ENCODE results near the gene CDK5RAP1. TPM values are rescaled to one million over a fixed set of nuclear protein-coding genes. Genes with fewer than 3 reads are reported as not detected.

Gene CDK5RAP1
- polyA plus RNA-seq, 3 donors from 2014 or later = 20.4 to 32.3 (median 20.9) TPM

GRCh38 chr20:33325350-33325749 lies 76.0 kb downstream of the CDK5RAP1 start:
- Mint-ChIP-seq H3K27me3 (ENCODE audit: low read depth in 3 of 3) (peaks cover 0 to 4% (median 1%) of the 10 kb centered on the region in 3 donors), H3K4me1 (no peaks in the 10 kb centered on the region), H3K4me3 (no peak overlapping the region), H3K27ac (no peak overlapping the region), H3K36me3 (no peaks in the 10 kb centered on the region), H3K9me3 (no peaks in the 10 kb centered on the region)
- DNase-seq = no peak

DNA sequence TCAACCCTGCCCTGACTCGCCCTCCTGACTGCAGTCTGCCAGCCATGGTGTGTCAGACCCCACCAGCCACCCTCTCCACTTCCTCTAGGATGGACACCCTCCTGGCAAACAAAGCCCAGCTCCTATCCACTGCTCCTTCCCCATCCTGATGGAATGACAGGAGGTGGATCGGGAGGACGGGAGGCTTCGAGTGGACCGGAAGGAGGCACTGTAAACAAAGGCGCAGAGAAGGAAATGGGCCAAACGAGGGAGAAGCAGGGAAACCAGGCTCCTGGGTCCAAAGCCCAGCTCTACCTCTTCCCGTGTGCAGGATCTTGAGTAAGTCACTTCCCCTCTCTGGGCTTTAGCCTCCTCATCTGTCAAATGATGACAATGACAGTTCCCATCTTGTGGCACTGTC lies 78.1 kb downstream of the CDK5RAP1 start:
- H3K9me3 Mint-ChIP-seq = no peaks in the 10 kb centered on the region
- peaks cover 0 to 8% (median 1%) of the 10 kb centered on the region in 3 donors for H3K27me3 Mint-ChIP-seq (ENCODE audit: low read depth in 3 of 3)
- H3K27ac Mint-ChIP-seq = no peak overlapping the region
- no peak for DNase-seq
- no peaks in the 10 kb centered on the region for H3K4me1 Mint-ChIP-seq
- no peak overlapping the region for H3K4me3 Mint-ChIP-seq
- H3K36me3 Mint-ChIP-seq = no peaks in the 10 kb centered on the region

DNA sequence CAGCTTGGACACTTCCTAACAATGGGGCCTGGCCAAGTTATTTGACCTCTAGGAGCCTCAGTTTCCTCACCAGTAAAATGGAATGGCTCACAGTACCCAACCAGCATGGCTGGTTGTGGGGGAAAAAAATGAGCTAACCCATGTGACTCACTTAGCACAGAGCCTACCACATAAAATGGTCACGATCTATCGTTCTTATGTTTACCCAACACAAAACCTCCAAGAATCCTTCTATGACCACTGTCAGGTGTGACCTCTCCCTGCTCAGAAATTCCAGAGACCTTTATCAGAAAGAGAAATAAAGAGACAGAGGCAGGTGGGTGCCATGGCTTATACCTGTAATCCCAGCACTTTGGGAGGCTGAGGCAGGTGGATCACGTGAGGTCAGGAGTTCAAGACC lies 78.9 kb downstream of the CDK5RAP1 start:
- no peaks in the 10 kb centered on the region for H3K9me3 Mint-ChIP-seq
- no peaks in the 10 kb centered on the region for H3K36me3 Mint-ChIP-seq
- H3K4me1 Mint-ChIP-seq = no peaks in the 10 kb centered on the region
- H3K27me3 Mint-ChIP-seq (ENCODE audit: low read depth in 3 of 3) = peaks cover 0 to 8% (median 1%) of the 10 kb centered on the region in 3 donors
- no peak overlapping the region for H3K27ac Mint-ChIP-seq
- DNase-seq = no peak
- no peak overlapping the region for H3K4me3 Mint-ChIP-seq

DNA sequence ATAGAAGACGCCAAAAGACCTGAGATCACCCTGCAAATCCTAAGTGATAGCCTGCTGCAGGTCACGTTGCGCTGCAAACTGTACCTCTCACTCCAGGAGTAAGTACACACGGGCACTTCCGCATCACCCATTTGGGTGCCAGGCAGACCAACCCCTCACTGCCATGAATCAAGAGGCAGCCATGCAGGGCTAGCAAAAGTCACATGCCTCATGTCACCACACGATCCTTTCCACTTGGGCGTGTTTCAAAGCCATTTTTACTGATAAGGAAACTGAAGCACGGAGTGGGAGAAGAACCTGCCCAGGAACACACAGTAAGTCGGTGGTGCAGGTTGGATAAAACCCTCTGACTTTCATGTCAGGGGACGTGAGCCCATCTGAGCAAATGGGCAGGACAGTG lies 81.3 kb downstream of the CDK5RAP1 start:
- Mint-ChIP-seq H3K36me3 (no peaks in the 10 kb centered on the region), H3K4me3 (no peak overlapping the region), H3K27ac (no peak overlapping the region), H3K9me3 (no peaks in the 10 kb centered on the region), H3K27me3 (ENCODE audit: low read depth in 3 of 3) (peaks cover 0 to 8% (median 6%) of the 10 kb centered on the region in 3 donors), H3K4me1 (no peaks in the 10 kb centered on the region)
- no peak for DNase-seq

DNA sequence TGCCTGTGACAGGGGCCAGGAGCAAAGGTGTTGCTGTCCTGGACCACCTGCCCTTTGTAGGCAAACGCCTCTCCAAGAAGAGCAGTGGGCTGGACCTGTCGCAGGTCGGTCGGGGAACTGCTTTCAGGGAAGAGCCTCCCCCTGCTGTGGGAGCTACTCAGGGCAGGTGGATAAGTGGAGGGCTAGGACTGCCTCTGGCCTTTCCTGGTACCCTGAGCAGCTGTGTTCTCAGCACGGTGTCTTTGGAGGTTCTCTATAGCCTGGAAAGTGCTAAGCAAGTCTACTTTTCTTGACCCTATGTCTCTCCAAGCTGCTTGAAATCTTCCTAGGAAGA lies 83.3 kb downstream of the CDK5RAP1 start:
- Mint-ChIP-seq H3K4me1 (no peaks in the 10 kb centered on the region), H3K4me3 (no peak overlapping the region), H3K36me3 (no peaks in the 10 kb centered on the region), H3K9me3 (no peaks in the 10 kb centered on the region), H3K27ac (peak overlapping the region in 1 of 6 donors; percentile 69), H3K27me3 (ENCODE audit: low read depth in 3 of 3) (peaks cover 0 to 8% (median 5%) of the 10 kb centered on the region in 3 donors)
- DNase-seq = no peak

- H3K4me1 Mint-ChIP-seq = no peaks in the 10 kb centered on the region
- H3K27ac Mint-ChIP-seq = peak overlapping the region in 1 of 6 donors; percentile 69
- DNase-seq = no peak
- H3K27me3 Mint-ChIP-seq (ENCODE audit: low read depth in 3 of 3) = peaks cover 0 to 8% (median 5%) of the 10 kb centered on the region in 3 donors
- no peaks in the 10 kb centered on the region for H3K36me3 Mint-ChIP-seq
- H3K4me3 Mint-ChIP-seq = no peak overlapping the region
- H3K9me3 Mint-ChIP-seq = no peaks in the 10 kb centered on the region
Observed at GRCh38 chr20:33317424-33318095, 83.8 kb downstream of the CDK5RAP1 start.

- Mint-ChIP-seq H3K27ac (peak overlapping the region in 1 of 6 donors; percentile 69), H3K4me3 (no peak overlapping the region)
- no peak for DNase-seq
Observed at GRCh38 chr20:33316958-33317357, 84.4 kb downstream of the CDK5RAP1 start.

DNA sequence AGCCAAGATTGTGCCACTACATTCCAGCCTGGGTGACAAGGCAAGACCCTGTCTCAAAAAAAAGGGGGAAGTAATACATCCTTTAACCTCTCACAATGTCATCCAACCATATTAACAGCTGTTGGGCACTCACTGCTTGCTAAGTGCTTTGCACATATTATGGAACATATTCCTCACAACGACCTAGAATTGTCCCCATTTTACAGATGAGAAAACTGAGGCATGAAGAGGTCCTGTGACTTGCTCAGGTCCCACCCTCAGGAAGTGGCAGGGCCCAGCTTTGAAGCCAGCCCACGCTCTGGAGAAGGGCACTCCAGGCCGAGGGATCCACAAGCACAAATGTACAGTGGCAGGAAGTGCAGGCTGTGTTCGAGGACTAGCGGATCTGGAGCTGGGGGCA lies 85.0 kb downstream of the CDK5RAP1 start:
- no peaks in the 10 kb centered on the region for H3K36me3 Mint-ChIP-seq
- no peak overlapping the region for H3K4me3 Mint-ChIP-seq
- DNase-seq = no peak

More at GRCh38 chr20:33316958-33317357, 84.4 kb downstream of the CDK5RAP1 start:
- H3K4me1 Mint-ChIP-seq = no peaks in the 10 kb centered on the region
- H3K9me3 Mint-ChIP-seq = no peaks in the 10 kb centered on the region
- H3K27me3 Mint-ChIP-seq (ENCODE audit: low read depth in 3 of 3) = peaks cover 0 to 8% (median 5%) of the 10 kb centered on the region in 3 donors
- H3K36me3 Mint-ChIP-seq = no peaks in the 10 kb centered on the region

GRCh38 chr20:33313686-33314314 lies 87.5 kb downstream of the CDK5RAP1 start:
- H3K27me3 Mint-ChIP-seq (ENCODE audit: low read depth in 3 of 3) = peaks cover 2 to 6% (median 3%) of the 10 kb centered on the region in 3 donors
- H3K4me1 Mint-ChIP-seq = no peaks in the 10 kb centered on the region
- H3K4me3 Mint-ChIP-seq = no peak overlapping the region
- no peak for DNase-seq
- no peak overlapping the region for H3K27ac Mint-ChIP-seq
- H3K9me3 Mint-ChIP-seq = no peaks in the 10 kb centered on the region
- H3K36me3 Mint-ChIP-seq = no peaks in the 10 kb centered on the region

More for the DNA sequence above, 85.0 kb downstream of the CDK5RAP1 start:
- Mint-ChIP-seq H3K27ac (no peak overlapping the region), H3K27me3 (ENCODE audit: low read depth in 3 of 3) (peaks cover 2 to 8% (median 6%) of the 10 kb centered on the region in 3 donors), H3K4me1 (no peaks in the 10 kb centered on the region), H3K9me3 (no peaks in the 10 kb centered on the region)

- DNase-seq = no peak
- Mint-ChIP-seq H3K4me3 (no peak overlapping the region), H3K36me3 (no peaks in the 10 kb centered on the region), H3K27ac (no peak overlapping the region), H3K4me1 (no peaks in the 10 kb centered on the region), H3K27me3 (ENCODE audit: low read depth in 3 of 3) (peaks cover 2 to 6% (median 3%) of the 10 kb centered on the region in 3 donors), H3K9me3 (no peaks in the 10 kb centered on the region)
Observed at GRCh38 chr20:33312583-33312982, 88.7 kb downstream of the CDK5RAP1 start.

DNA sequence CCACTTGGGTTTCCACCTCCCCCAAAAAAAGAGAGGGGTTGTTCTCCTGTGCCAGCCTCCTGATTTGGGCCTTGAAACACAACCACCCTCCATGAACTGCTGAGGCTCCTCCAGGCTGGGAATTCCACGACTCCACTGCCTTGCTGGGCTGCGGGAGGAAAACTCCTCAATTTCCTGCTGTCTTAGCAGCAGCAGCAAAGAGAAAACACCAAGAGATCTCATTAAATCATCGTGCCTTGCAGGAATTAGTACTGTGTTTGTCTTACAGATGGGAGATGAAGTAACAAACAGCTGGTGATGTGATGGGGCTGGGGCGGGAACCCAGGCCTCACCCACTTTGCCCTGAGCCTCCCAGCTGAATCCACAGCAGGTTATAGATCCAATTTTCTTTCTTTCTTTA lies 89.3 kb downstream of the CDK5RAP1 start:
- no peak for DNase-seq
- peaks cover 0 to 5% (median 2%) of the 10 kb centered on the region in 3 donors for H3K27me3 Mint-ChIP-seq (ENCODE audit: low read depth in 3 of 3)
- peak overlapping the region in 1 of 6 donors; percentile 45 for H3K27ac Mint-ChIP-seq
- H3K9me3 Mint-ChIP-seq = no peaks in the 10 kb centered on the region
- no peaks in the 10 kb centered on the region for H3K4me1 Mint-ChIP-seq
- H3K36me3 Mint-ChIP-seq = no peaks in the 10 kb centered on the region
- H3K4me3 Mint-ChIP-seq = no peak overlapping the region

DNA sequence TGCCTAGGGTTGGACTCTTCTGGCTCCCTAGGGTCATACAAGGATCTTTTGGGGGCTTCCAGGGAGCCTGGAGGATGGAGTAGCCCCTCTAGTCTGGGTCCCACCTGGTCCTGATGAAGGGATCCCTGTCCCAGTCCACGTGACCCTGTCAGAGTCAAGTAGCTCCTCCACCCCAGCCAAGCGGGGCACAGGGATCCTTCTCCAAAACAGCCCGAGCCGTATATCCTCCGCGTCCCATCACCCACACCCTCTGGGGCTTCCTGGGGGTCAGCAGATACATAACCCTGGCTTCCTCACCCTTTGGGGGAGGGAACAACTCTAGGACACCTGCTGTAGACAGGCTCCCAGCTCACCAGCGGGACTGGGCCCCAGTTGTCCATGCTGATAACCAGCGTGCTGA lies 90.3 kb downstream of the CDK5RAP1 start:
- H3K9me3 Mint-ChIP-seq = no peaks in the 10 kb centered on the region
- no peaks in the 10 kb centered on the region for H3K36me3 Mint-ChIP-seq
- no peak for DNase-seq
- peaks cover 0 to 4% (median 3%) of the 10 kb centered on the region in 3 donors for H3K27me3 Mint-ChIP-seq (ENCODE audit: low read depth in 3 of 3)
- H3K4me1 Mint-ChIP-seq = no peaks in the 10 kb centered on the region
- no peak overlapping the region for H3K27ac Mint-ChIP-seq
- no peak overlapping the region for H3K4me3 Mint-ChIP-seq

DNA sequence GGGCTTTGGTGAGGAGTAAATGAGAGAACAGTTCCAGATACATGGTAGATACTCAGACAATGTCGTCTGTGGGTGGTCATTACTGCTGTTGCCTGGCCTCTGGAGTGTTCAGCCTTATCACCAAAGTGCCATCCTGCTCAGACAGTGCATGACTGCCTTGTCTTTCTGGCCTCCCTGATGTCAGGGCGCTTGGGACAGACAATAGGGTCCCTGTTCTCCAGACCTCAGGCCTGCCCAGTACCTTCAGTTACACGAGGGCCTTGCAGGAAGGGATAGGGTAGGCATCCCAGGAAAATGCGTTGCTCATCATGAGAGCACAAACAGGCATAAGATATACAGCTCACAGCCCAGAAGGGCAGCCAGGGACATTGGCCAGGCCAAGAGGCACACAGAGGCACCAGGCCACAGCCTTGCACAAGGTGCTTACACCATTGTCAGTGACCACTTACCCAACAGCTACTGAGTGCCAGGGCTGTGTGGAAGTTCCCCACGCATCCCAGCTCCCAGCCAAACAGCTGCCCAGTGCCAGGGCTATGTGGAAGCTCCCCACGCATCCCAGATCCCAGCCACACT lies 90.9 kb downstream of the CDK5RAP1 start:
- H3K4me3 Mint-ChIP-seq = no peak overlapping the region
- no peaks in the 10 kb centered on the region for H3K36me3 Mint-ChIP-seq
- peaks cover 0 to 5% (median 4%) of the 10 kb centered on the region in 3 donors for H3K27me3 Mint-ChIP-seq (ENCODE audit: low read depth in 3 of 3)
- H3K4me1 Mint-ChIP-seq = no peaks in the 10 kb centered on the region
- no peaks in the 10 kb centered on the region for H3K9me3 Mint-ChIP-seq
- no peak for DNase-seq
- H3K27ac Mint-ChIP-seq = no peak overlapping the region

DNA sequence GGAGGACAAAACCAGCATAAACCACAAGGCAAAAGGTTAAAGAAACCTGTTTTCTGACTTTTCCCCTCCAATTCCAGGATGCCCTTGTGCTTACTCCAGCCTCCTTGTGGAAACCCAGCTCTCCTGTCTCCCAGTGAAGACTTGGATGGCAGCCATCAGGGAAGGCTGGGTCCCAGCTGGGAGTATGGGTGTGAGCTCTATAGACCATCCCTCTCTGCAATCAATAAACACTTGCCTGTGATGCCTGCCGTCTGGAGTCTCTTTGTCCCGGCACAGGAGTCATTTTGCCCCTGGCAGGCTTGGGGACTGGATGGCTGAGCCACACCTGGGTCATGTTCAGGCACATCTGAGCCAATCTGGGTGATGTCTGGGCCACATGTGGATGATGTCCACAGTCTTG lies 91.7 kb downstream of the CDK5RAP1 start:
- no peak for DNase-seq
- no peaks in the 10 kb centered on the region for H3K36me3 Mint-ChIP-seq
- no peak overlapping the region for H3K27ac Mint-ChIP-seq
- H3K9me3 Mint-ChIP-seq = no peaks in the 10 kb centered on the region
- no peaks in the 10 kb centered on the region for H3K4me1 Mint-ChIP-seq
- no peak overlapping the region for H3K4me3 Mint-ChIP-seq
- peaks cover 0 to 5% (median 4%) of the 10 kb centered on the region in 3 donors for H3K27me3 Mint-ChIP-seq (ENCODE audit: low read depth in 3 of 3)

Measured in immature natural killer cell (primary cell).